ENCODE measurements around the gene TPM4. TPM values are rescaled to one million over a fixed set of nuclear protein-coding genes. Genes with fewer than 3 reads are reported as not detected.

The TPM4 gene
- total RNA-seq, 1 donor = 180 TPM

GRCh38 chr19:16134510-16134909 is 58.2 kb downstream of the TPM4 start:
- Histone ChIP-seq H3K4me1 (ENCODE audit: insufficient read depth, low read length) (peaks cover 41% of the 10 kb centered on the region), H3K4me3 (ENCODE audit: low read length) (no peak overlapping the region), H3K9me3 (ENCODE audit: low read depth, low read length) (no peaks in the 10 kb centered on the region), H3K27me3 (ENCODE audit: insufficient read depth, low read length) (no peaks in the 10 kb centered on the region)

- Histone ChIP-seq H3K9me3 (ENCODE audit: low read depth, low read length) (no peaks in the 10 kb centered on the region), H3K4me3 (ENCODE audit: low read length) (no peak overlapping the region), H3K27me3 (ENCODE audit: insufficient read depth, low read length) (no peaks in the 10 kb centered on the region), H3K4me1 (ENCODE audit: insufficient read depth, low read length) (peaks cover 52% of the 10 kb centered on the region)
Measured at GRCh38 chr19:16135430-16136127, 59.3 kb downstream of the TPM4 start.

- Histone ChIP-seq H3K27me3 (ENCODE audit: insufficient read depth, low read length) (no peaks in the 10 kb centered on the region), H3K9me3 (ENCODE audit: low read depth, low read length) (no peaks in the 10 kb centered on the region), H3K4me1 (ENCODE audit: insufficient read depth, low read length) (peaks cover 60% of the 10 kb centered on the region), H3K4me3 (ENCODE audit: low read length) (no peak overlapping the region)
Measured at GRCh38 chr19:16136185-16136999, 60.1 kb downstream of the TPM4 start.

- Histone ChIP-seq H3K27me3 (ENCODE audit: insufficient read depth, low read length) (no peaks in the 10 kb centered on the region), H3K9me3 (ENCODE audit: low read depth, low read length) (no peaks in the 10 kb centered on the region), H3K4me3 (ENCODE audit: low read length) (no peak overlapping the region), H3K4me1 (ENCODE audit: insufficient read depth, low read length) (peaks cover 86% of the 10 kb centered on the region)
Measured at GRCh38 chr19:16139752-16140151, 63.5 kb downstream of the TPM4 start.

- peaks cover 88% of the 10 kb centered on the region for H3K4me1 ChIP-seq (ENCODE audit: insufficient read depth, low read length)
- H3K27me3 ChIP-seq (ENCODE audit: insufficient read depth, low read length) = no peaks in the 10 kb centered on the region
- no peak overlapping the region for H3K4me3 ChIP-seq (ENCODE audit: low read length)
- H3K9me3 ChIP-seq (ENCODE audit: low read depth, low read length) = no peaks in the 10 kb centered on the region
Measured at GRCh38 chr19:16141043-16141442, 64.7 kb downstream of the TPM4 start.

GRCh38 chr19:16142032-16142580 is 65.8 kb downstream of the TPM4 start:
- Histone ChIP-seq H3K4me3 (ENCODE audit: low read length) (no peak overlapping the region), H3K9me3 (ENCODE audit: low read depth, low read length) (no peaks in the 10 kb centered on the region), H3K4me1 (ENCODE audit: insufficient read depth, low read length) (peaks cover 89% of the 10 kb centered on the region), H3K27me3 (ENCODE audit: insufficient read depth, low read length) (no peaks in the 10 kb centered on the region)

- no peaks in the 10 kb centered on the region for H3K27me3 ChIP-seq (ENCODE audit: insufficient read depth, low read length)
- peak within 1 kb of the TSS; percentile 79 for H3K4me3 ChIP-seq (ENCODE audit: low read length)
- no peaks in the 10 kb centered on the region for H3K9me3 ChIP-seq (ENCODE audit: low read depth, low read length)
- peaks cover 99% of the 10 kb centered on the region for H3K4me1 ChIP-seq (ENCODE audit: insufficient read depth, low read length)
Measured at GRCh38 chr19:16143399-16144215, 67.3 kb downstream of the TPM4 start, which contains the start of gene HSH2D. Gene HSH2D, plus strand, starts transcription at chr19:16143685. Its CDS starts 5,066 bp downstream, at chr19:16148751.

GRCh38 chr19:16144216-16144581 is 67.9 kb downstream of the TPM4 start:
- peaks cover 99% of the 10 kb centered on the region for H3K4me1 ChIP-seq (ENCODE audit: insufficient read depth, low read length)

GRCh38 chr19:16146112-16146511 is 69.8 kb downstream of the TPM4 start:
- Histone ChIP-seq H3K4me1 (ENCODE audit: insufficient read depth, low read length) (peaks cover 99% of the 10 kb centered on the region), H3K4me3 (ENCODE audit: low read length) (peak overlapping the region; percentile 79), H3K9me3 (ENCODE audit: low read depth, low read length) (no peaks in the 10 kb centered on the region), H3K27me3 (ENCODE audit: insufficient read depth, low read length) (no peaks in the 10 kb centered on the region)

More at GRCh38 chr19:16144216-16144581, 67.9 kb downstream of the TPM4 start:
- Histone ChIP-seq H3K27me3 (ENCODE audit: insufficient read depth, low read length) (no peaks in the 10 kb centered on the region), H3K9me3 (ENCODE audit: low read depth, low read length) (no peaks in the 10 kb centered on the region), H3K4me3 (ENCODE audit: low read length) (peak overlapping the region; percentile 79)

- H3K4me3 ChIP-seq (ENCODE audit: low read length) = no peak overlapping the region
- H3K4me1 ChIP-seq (ENCODE audit: insufficient read depth, low read length) = peaks cover 83% of the 10 kb centered on the region
- no peaks in the 10 kb centered on the region for H3K9me3 ChIP-seq (ENCODE audit: low read depth, low read length)
- H3K27me3 ChIP-seq (ENCODE audit: insufficient read depth, low read length) = no peaks in the 10 kb centered on the region
Measured at GRCh38 chr19:16148443-16149229, 72.3 kb downstream of the TPM4 start.

Other genes with a start within 250 kb of the TPM4 start
- not detected for gene CYP4F2, start 178.4 kb upstream of the TPM4 start, total RNA-seq
- not detected for gene CYP4F11, start 142.0 kb upstream of the TPM4 start, total RNA-seq
- not detected for gene OR10H4, start 127.5 kb upstream of the TPM4 start, total RNA-seq
- gene RAB8A, start 35.4 kb downstream of the TPM4 start, total RNA-seq = 107 TPM
- 32.2 TPM for gene HSH2D, start 67.2 kb downstream of the TPM4 start, total RNA-seq
- gene CIB3, start 97.0 kb downstream of the TPM4 start, total RNA-seq = not detected
- gene FAM32A, start 108.9 kb downstream of the TPM4 start, total RNA-seq = 84.5 TPM
- gene AP1M1, start 121.4 kb downstream of the TPM4 start, total RNA-seq = 43.8 TPM
- gene KLF2, start 248.3 kb downstream of the TPM4 start, total RNA-seq = 184 TPM

Data from mononuclear cell (primary cell).